Natural killer cell (primary cell): ENCODE results near the gene RBM47. TPM values are rescaled to one million over a fixed set of nuclear protein-coding genes. Genes with fewer than 3 reads are reported as not detected.
"Not testable (repeated sequence)": the region's sequence is repeated elsewhere in the genome, so short reads cannot be mapped to it uniquely, and the experiment has no call there.

Experiments
- ATAC-seq, 3 donors: fragments of 150-1000 bp in 2 of 3; fragments of 200-7000 bp in 1 of 3; cut with Tn5 transposase; 1 replicate in 1 of 3; 2 replicates in 2 of 3; pipeline ENCODE4 v1.10.0; 2021; ENCODE audit warnings: mild to moderate bottlenecking in 2 of 3, moderate library complexity in 2 of 3
- DNase-seq, 2 donors: peaks; one replicate each; pipeline versions ENCODE4 v3.0.0 to v3.0.0-alpha.2; 2013 to 2021; ENCODE audit warnings: mixed read lengths in 1 of 2
- H3K27ac ChIP-seq: one replicate; pipeline ENCODE4 v1.5.1; 2013; ENCODE audit warnings: mild to moderate bottlenecking, low read length
- H3K27me3 ChIP-seq: one replicate; pipeline ENCODE4 v1.6.1; 2013; ENCODE audit warnings: low read length; ENCODE audit not compliant: control insufficient read depth, insufficient read depth
- H3K36me3 ChIP-seq: one replicate; pipeline ENCODE4 v1.6.1; 2013; ENCODE audit warnings: low read length; ENCODE audit not compliant: control insufficient read depth, insufficient read depth
- H3K4me1 ChIP-seq: one replicate; pipeline ENCODE4 v1.6.1; 2013; ENCODE audit warnings: low read length; ENCODE audit not compliant: control insufficient read depth, insufficient read depth
- H3K4me3 ChIP-seq: one replicate; pipeline ENCODE4 v1.5.1; 2013; ENCODE audit warnings: low read length
- H3K9me3 ChIP-seq: one replicate; pipeline ENCODE4 v1.6.1; 2013; ENCODE audit warnings: low read length; ENCODE audit not compliant: control insufficient read depth, insufficient read depth
- H3K27ac Mint-ChIP-seq, 2 donors: one replicate each; pipeline ENCODE4 v1.8.0; 2022; ENCODE audit warnings: mild to moderate bottlenecking in 2 of 2, mixed read lengths in 2 of 2, moderate library complexity in 1 of 2
- H3K27me3 Mint-ChIP-seq, 2 donors: one replicate each; pipeline ENCODE4 v1.8.0; 2022; ENCODE audit warnings: low read depth in 2 of 2, mixed read lengths in 2 of 2
- H3K36me3 Mint-ChIP-seq: one replicate; pipeline ENCODE4 v1.8.0; 2022; ENCODE audit warnings: mixed read lengths
- H3K4me1 Mint-ChIP-seq, 2 donors: one replicate each; pipeline ENCODE4 v1.8.0; 2022; ENCODE audit warnings: mixed read lengths in 2 of 2
- H3K4me3 Mint-ChIP-seq: one replicate; pipeline ENCODE4 v1.8.0; 2022; ENCODE audit warnings: mild to moderate bottlenecking, moderate library complexity, mixed read lengths
- H3K9me3 Mint-ChIP-seq, 2 donors: one replicate each; pipeline ENCODE4 v1.8.0; 2022; ENCODE audit warnings: mixed read lengths in 2 of 2
- CTCF ChIP-seq: fragments of 200-600 bp; IDR thresholded peaks from one replicate; pipeline ENCODE4 v1.8.0; 2022; ENCODE audit warnings: antibody characterized with exemption
- WGBS: methylation state at CpG from one replicate; pipeline ENCODE4 v1.1.7; 2013; ENCODE audit warnings: missing lambda C conversion rate; ENCODE audit not compliant: insufficient coverage; 5-methylcytosine and 5-hydroxymethylcytosine counted together
- intact Hi-C: fragments of 100-400 bp; cut with micrococcal nuclease; formaldehyde crosslinking; loops from one replicate; pipeline ENCODE4 v1.14.2; 2022
- total RNA-seq, 4 donors: library from RNA; stranded (reverse); fragments of 120-200 nt in 1 of 4; gene quantifications; one replicate each; pipeline versions ENCODE4 v1.2.3 to v1.2.4, GENCODE V29; 2013 to 2022

RBM47 gene
- total RNA-seq, 3 donors from 2014 or later (not counting 1 experiment from before 2014, with no cell fraction given) = 2.0 to 7.7 (median 3.9) TPM

GRCh38 chr4:40563401-40563800 is 66.3 kb downstream of the RBM47 start:
- H3K4me1 ChIP-seq = peaks cover 3% of the 10 kb centered on the region
- ATAC-seq = peak in 2 of 3 donors; percentile 18 to 77
- no peaks in the 10 kb centered on the region for H3K27me3 Mint-ChIP-seq
- peaks cover 0 to 3% of the 10 kb centered on the region in 2 donors for H3K4me1 Mint-ChIP-seq
- no peak overlapping the region for H3K4me3 Mint-ChIP-seq
- H3K36me3 Mint-ChIP-seq = no peaks in the 10 kb centered on the region
- no peak for TF ChIP-seq CTCF
- H3K27me3 ChIP-seq = no peaks in the 10 kb centered on the region
- no peak overlapping the region for H3K4me3 ChIP-seq
- H3K27ac ChIP-seq = no peak overlapping the region
- H3K9me3 Mint-ChIP-seq = no peaks in the 10 kb centered on the region
- H3K27ac Mint-ChIP-seq = no peak overlapping the region
- intact Hi-C loops = no loop called here
- no peaks in the 10 kb centered on the region for H3K9me3 ChIP-seq
- no peak for DNase-seq
- H3K36me3 ChIP-seq = no peaks in the 10 kb centered on the region
- 89% methylated on average over 4 of the region's 4 CpGs for WGBS

- H3K27ac Mint-ChIP-seq = no peak overlapping the region
- peaks cover 3% of the 10 kb centered on the region for H3K4me1 ChIP-seq
These were observed 67.0 kb downstream of the RBM47 start for GRCh38 chr4:40562681-40563080.

GRCh38 chr4:40562208-40562607 is 67.5 kb downstream of the RBM47 start:
- Histone ChIP-seq H3K27me3 (no peaks in the 10 kb centered on the region), H3K36me3 (no peaks in the 10 kb centered on the region), H3K9me3 (no peaks in the 10 kb centered on the region), H3K27ac (no peak overlapping the region), H3K4me3 (no peak overlapping the region), H3K4me1 (peaks cover 3% of the 10 kb centered on the region)
- no peaks in the 10 kb centered on the region for H3K9me3 Mint-ChIP-seq
- no peak overlapping the region for H3K4me3 Mint-ChIP-seq
- no peak for DNase-seq
- no peaks in the 10 kb centered on the region for H3K27me3 Mint-ChIP-seq
- 90% methylated on average over 6 of the region's 6 CpGs for WGBS
- ATAC-seq = no peak
- peaks cover 0 to 3% of the 10 kb centered on the region in 2 donors for H3K4me1 Mint-ChIP-seq
- H3K36me3 Mint-ChIP-seq = no peaks in the 10 kb centered on the region
- no peak overlapping the region for H3K27ac Mint-ChIP-seq
- intact Hi-C loops = no loop called here
- TF ChIP-seq CTCF = no peak

More at GRCh38 chr4:40562681-40563080, 67.0 kb downstream of the RBM47 start:
- Histone ChIP-seq H3K4me3 (no peak overlapping the region), H3K27me3 (no peaks in the 10 kb centered on the region), H3K9me3 (no peaks in the 10 kb centered on the region), H3K27ac (no peak overlapping the region), H3K36me3 (no peaks in the 10 kb centered on the region)
- Mint-ChIP-seq H3K9me3 (no peaks in the 10 kb centered on the region), H3K27me3 (no peaks in the 10 kb centered on the region), H3K4me1 (peaks cover 0 to 3% of the 10 kb centered on the region in 2 donors), H3K36me3 (no peaks in the 10 kb centered on the region), H3K4me3 (no peak overlapping the region)
- WGBS = 90% methylated on average over 7 of the region's 7 CpGs
- no peak for DNase-seq
- intact Hi-C loops = no loop called here
- no peak for TF ChIP-seq CTCF
- ATAC-seq = no peak

GRCh38 chr4:40561543-40562177 is 68.0 kb downstream of the RBM47 start:
- H3K9me3 ChIP-seq, ATAC-seq, H3K4me3 Mint-ChIP-seq, H3K4me1 Mint-ChIP-seq, H3K27me3 Mint-ChIP-seq, H3K27ac Mint-ChIP-seq, H3K4me3 ChIP-seq, H3K9me3 Mint-ChIP-seq, DNase-seq, intact Hi-C loops, H3K36me3 Mint-ChIP-seq, H3K36me3 ChIP-seq, H3K27ac ChIP-seq, H3K27me3 ChIP-seq, H3K4me1 ChIP-seq: not testable (repeated sequence)
- WGBS = 91% methylated on average over 7 of the region's 7 CpGs
